Gastroesophageal sphincter (tissue), 4 donors: Measurements from ENCODE around the gene SMIM12. TPM values are rescaled to one million over a fixed set of nuclear protein-coding genes. Genes with fewer than 3 reads are reported as not detected.

ENCODE experiments used
- ATAC-seq: fragments of 150-250 bp; one replicate; pipeline ENCODE4 v1.9.1; 2016; ENCODE audit warnings: mild to moderate bottlenecking, moderate library complexity
- H3K27ac ChIP-seq, 4 donors: fragments of 200-600 bp; sonication (generic) in 3 of 4; 1 replicate in 3 of 4; 2 replicates in 1 of 4; pipeline ENCODE4 v1.5.1; 2016 to 2019
- H3K27me3 ChIP-seq: fragments of 200-600 bp; sonication (generic); one replicate; pipeline ENCODE4 v1.5.1; 2019
- H3K36me3 ChIP-seq, 2 donors: fragments of 200-600 bp; sonication (generic); one replicate each; pipeline ENCODE4 v1.5.1; 2019; ENCODE audit warnings: control low read depth in 1 of 2
- H3K4me1 ChIP-seq, 3 donors: fragments of 200-600 bp; sonication (generic); 1 replicate in 2 of 3; 2 replicates in 1 of 3; pipeline ENCODE4 v1.5.1; 2016 to 2019; ENCODE audit warnings: control low read depth in 2 of 3
- H3K4me3 ChIP-seq, 2 donors: fragments of 200-600 bp; sonication (generic); one replicate each; pipeline ENCODE4 v1.5.1; 2019; ENCODE audit warnings: mild to moderate bottlenecking in 1 of 2, moderate library complexity in 1 of 2
- H3K9me3 ChIP-seq, 3 donors: fragments of 200-600 bp; sonication (generic); one replicate each; pipeline ENCODE4 v1.5.1; 2017 to 2019; ENCODE audit warnings: control low read depth in 2 of 3
- EP300 ChIP-seq: sonication (generic); formaldehyde crosslinking; IDR thresholded peaks from one replicate; pipeline ENCODE4 v1.6.1; 2017; ENCODE audit warnings: antibody characterized with exemption, mild to moderate bottlenecking
- POLR2A ChIP-seq, 2 donors: fragments of 450-650 bp; IDR thresholded peaks; one replicate each; pipeline ENCODE4 v1.6.1; 2017; ENCODE audit warnings: antibody characterized with exemption in 2 of 2, mild to moderate bottlenecking in 2 of 2, moderate library complexity in 1 of 2
- POLR2AphosphoS5 ChIP-seq: sonication (generic); formaldehyde crosslinking; IDR thresholded peaks from one replicate; pipeline ENCODE4 v1.6.1; 2017; ENCODE audit warnings: antibody characterized with exemption
- WGBS, 2 donors: methylation state at CpG; one replicate each; pipeline ENCODE4 v1.1.5; 2018; ENCODE audit warnings: low coverage in 1 of 2; 5-methylcytosine and 5-hydroxymethylcytosine counted together
- total RNA-seq, 4 donors: library from RNA; depleted of rRNA; stranded (reverse); fragments of >200 nt; gene quantifications; one replicate each; pipeline ENCODE4 v1.1.0, GENCODE V29; 2016
- TF ChIP-seq, protein P1 (sequence below), 4 experiments: fragments of 200-600 bp in 2 of 4; fragments of 450-650 bp in 2 of 4; sonication (generic) in 1 of 4; IDR thresholded peaks; one replicate each; pipeline ENCODE4 v1.5.1; 2017 to 2019; ENCODE audit warnings: antibody characterized with exemption in 4 of 4, mild to moderate bottlenecking in 2 of 4, moderate library complexity in 2 of 4

SMIM12 gene
- total RNA-seq, 4 donors from 2014 or later, result 34.2 to 52.0 (median 37.8) TPM

- Histone ChIP-seq H3K27ac (no peak overlapping the region), H3K9me3 (no peaks in the 10 kb centered on the region), H3K4me1 (peaks cover 0 to 5% (median 0%) of the 10 kb centered on the region in 3 donors), H3K4me3 (no peak overlapping the region), H3K27me3 (peaks cover 19% of the 10 kb centered on the region), H3K36me3 (no peaks in the 10 kb centered on the region)
- 63 to 66% methylated on average over 7 to 11 of the region's 13 CpGs for WGBS, 2 donors
- TF ChIP-seq, protein P1, sequence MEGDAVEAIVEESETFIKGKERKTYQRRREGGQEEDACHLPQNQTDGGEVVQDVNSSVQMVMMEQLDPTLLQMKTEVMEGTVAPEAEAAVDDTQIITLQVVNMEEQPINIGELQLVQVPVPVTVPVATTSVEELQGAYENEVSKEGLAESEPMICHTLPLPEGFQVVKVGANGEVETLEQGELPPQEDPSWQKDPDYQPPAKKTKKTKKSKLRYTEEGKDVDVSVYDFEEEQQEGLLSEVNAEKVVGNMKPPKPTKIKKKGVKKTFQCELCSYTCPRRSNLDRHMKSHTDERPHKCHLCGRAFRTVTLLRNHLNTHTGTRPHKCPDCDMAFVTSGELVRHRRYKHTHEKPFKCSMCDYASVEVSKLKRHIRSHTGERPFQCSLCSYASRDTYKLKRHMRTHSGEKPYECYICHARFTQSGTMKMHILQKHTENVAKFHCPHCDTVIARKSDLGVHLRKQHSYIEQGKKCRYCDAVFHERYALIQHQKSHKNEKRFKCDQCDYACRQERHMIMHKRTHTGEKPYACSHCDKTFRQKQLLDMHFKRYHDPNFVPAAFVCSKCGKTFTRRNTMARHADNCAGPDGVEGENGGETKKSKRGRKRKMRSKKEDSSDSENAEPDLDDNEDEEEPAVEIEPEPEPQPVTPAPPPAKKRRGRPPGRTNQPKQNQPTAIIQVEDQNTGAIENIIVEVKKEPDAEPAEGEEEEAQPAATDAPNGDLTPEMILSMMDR (IDR thresholded peaks at IDR 0.05), result no peak
- TF ChIP-seq EP300, result no peak
- TF ChIP-seq POLR2AphosphoS5, result no peak
- TF ChIP-seq POLR2A (IDR thresholded peaks at IDR 0.05), result no peak
- ATAC-seq, result no peak
Observed at GRCh38 chr1:34900775-34901502, 41.4 kb upstream of the SMIM12 start.

DNA sequence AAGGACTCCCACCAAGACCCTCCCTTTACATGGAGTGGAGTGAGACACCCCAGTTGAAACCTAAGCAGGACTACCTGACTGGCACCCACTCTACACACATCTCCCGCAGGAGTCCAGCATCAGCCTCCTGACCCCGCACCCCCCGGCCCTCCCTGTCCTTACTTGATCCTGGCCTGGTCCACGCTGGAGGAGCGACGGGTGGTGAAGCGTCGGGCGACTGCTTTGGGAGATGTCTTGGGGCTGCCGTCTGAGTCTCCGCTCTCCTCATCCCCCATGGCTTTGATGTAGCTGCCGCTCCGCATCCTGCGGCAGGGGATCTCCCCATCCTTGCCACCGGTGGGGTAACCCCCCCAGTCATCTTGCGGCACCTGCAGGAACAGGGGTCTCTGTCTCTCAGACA, 40.4 kb upstream of the SMIM12 start:
- no peak for ATAC-seq
- no peaks in the 10 kb centered on the region for H3K36me3 ChIP-seq
- WGBS, 2 donors, result 87% methylated on average over 7 of the region's 16 CpGs; no CpG with 5 or more reads in 1 of the 2 donors

DNA sequence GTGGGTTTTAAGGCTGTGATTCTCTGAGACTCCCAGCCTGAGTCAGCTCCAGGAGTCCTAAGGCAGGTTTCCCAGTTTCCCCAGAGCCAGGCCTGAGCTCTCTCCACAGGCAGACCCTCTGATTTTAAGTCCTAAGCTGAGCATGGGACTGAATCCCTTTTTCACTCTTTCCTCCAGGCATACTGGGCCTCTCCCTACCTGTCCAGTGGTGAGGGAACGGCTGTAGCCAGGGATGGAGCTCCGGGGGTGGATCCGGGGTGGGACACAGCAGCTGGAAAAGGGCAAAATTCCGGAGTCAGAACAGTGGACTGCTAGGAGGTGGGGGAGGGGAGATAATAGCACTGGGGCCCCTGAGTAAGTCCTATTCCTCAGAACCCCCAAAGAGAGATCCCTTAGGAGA, 39.9 kb upstream of the SMIM12 start:
- ATAC-seq, result no peak
- Histone ChIP-seq H3K27ac (no peak overlapping the region), H3K9me3 (no peaks in the 10 kb centered on the region), H3K4me1 (peaks cover 0 to 5% (median 0%) of the 10 kb centered on the region in 3 donors), H3K36me3 (no peaks in the 10 kb centered on the region), H3K27me3 (peaks cover 19% of the 10 kb centered on the region), H3K4me3 (no peak overlapping the region)
- TF ChIP-seq POLR2AphosphoS5 (no peak), EP300 (no peak), POLR2A (IDR thresholded peaks at IDR 0.05) (no peak)
- TF ChIP-seq, protein P1 (IDR thresholded peaks at IDR 0.05), result no peak
- no CpG with 5 or more reads among the region's 4 CpGs for whole genome bisulfite sequencing, 2 donors

More for the DNA sequence above, 40.4 kb upstream of the SMIM12 start:
- Histone ChIP-seq H3K9me3 (no peaks in the 10 kb centered on the region), H3K27ac (no peak overlapping the region), H3K4me1 (peaks cover 0 to 5% (median 0%) of the 10 kb centered on the region in 3 donors), H3K27me3 (peaks cover 19% of the 10 kb centered on the region), H3K4me3 (no peak overlapping the region)
- TF ChIP-seq POLR2A (IDR thresholded peaks at IDR 0.05) (no peak), EP300 (no peak), POLR2AphosphoS5 (no peak)
- TF ChIP-seq, protein P1 (IDR thresholded peaks at IDR 0.05), result no peak

GRCh38 chr1:34898330-34898761, 38.8 kb upstream of the SMIM12 start:
- H3K4me1 ChIP-seq, result peaks cover 0 to 5% (median 0%) of the 10 kb centered on the region in 3 donors
- no peak overlapping the region for H3K27ac ChIP-seq
- no peaks in the 10 kb centered on the region for H3K36me3 ChIP-seq
- no peak overlapping the region for H3K4me3 ChIP-seq
- ATAC-seq, result no peak
- TF ChIP-seq POLR2AphosphoS5 (no peak), EP300 (no peak), POLR2A (IDR thresholded peaks at IDR 0.05) (no peak)
- TF ChIP-seq, protein P1 (IDR thresholded peaks at IDR 0.05), result no peak
- 4 to 14% methylated on average over 2 of the region's 2 CpGs for WGBS, 2 donors
- H3K27me3 ChIP-seq, result peaks cover 19% of the 10 kb centered on the region
- H3K9me3 ChIP-seq, result peaks cover 0 to under 1% (median 0%) of the 10 kb centered on the region in 3 donors

DNA sequence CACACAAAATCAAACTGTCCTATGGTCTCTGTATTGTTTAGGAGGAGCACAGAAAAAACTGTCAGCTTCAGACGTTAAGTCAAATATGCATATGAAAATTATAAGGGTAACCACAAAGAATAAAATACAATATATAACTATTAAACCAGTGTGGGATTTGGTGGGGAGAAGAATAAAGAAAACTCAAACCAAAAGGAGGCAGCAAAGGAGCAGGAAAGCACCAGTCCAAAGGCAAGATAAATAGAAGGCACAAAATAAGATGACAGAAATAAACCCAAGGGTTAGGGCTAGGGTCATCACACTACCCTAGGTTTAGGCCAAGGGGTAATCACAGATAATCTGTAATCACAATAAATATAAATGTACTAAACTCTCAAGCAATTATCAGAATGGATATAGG, 37.1 kb upstream of the SMIM12 start:
- no peak overlapping the region for H3K4me3 ChIP-seq
- no peaks in the 10 kb centered on the region for H3K36me3 ChIP-seq
- no peak overlapping the region for H3K27ac ChIP-seq
- H3K4me1 ChIP-seq, result peaks cover 0 to 5% (median 0%) of the 10 kb centered on the region in 3 donors
- WGBS, 2 donors, result 57% methylated on average over 1 of the region's 1 CpG; no CpG with 5 or more reads in 1 of the 2 donors
- TF ChIP-seq POLR2AphosphoS5, result no peak
- TF ChIP-seq EP300, result no peak
- TF ChIP-seq POLR2A (IDR thresholded peaks at IDR 0.05), result no peak
- TF ChIP-seq, protein P1 (IDR thresholded peaks at IDR 0.05), result no peak
- no peak for ATAC-seq
- peaks cover 14% of the 10 kb centered on the region for H3K27me3 ChIP-seq
- peaks cover 0 to 14% (median 0%) of the 10 kb centered on the region in 3 donors for H3K9me3 ChIP-seq
